ENCODE results near the gene PCGF1.
"Not testable (repeated sequence)": the region's sequence is repeated elsewhere in the genome, so short reads cannot be mapped to it uniquely, and the experiment has no call there.

PCGF1 gene

DNA sequence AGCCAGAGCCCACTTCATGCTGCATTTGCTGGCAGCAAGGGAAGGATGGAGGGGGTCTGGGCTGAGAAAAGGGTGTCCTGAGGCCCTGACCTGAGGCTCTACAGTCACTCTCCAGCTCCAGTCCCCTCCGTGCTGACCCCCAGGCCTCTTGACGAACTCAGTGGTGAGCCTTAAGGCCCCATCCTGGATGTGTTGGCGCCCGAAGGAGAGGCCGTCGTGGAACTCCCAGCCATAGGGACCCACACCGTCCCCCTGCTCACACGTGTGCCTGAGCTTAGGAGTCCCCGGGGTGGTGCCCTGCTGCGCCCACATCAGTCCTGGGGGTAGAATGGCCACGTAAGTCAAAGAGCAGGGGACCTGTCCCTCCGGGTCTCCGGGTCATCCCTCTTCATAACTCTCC is 43.1 kb downstream of the PCGF1 start:
- Histone ChIP-seq H3K4me1 (ENCODE audit: control insufficient read depth, insufficient read depth, low read length) (peaks cover 15% of the 10 kb centered on the region), H3K4me3 (ENCODE audit: low read length in 2 of 2) (peak overlapping the region; percentile 85 to 87), H3K9ac (ENCODE audit: low read length in 2 of 2) (peak overlapping the region; percentile 83 to 85), H3K9me3 (ENCODE audit: control insufficient read depth in 2 of 2, low read length in 2 of 2) (no peaks in the 10 kb centered on the region), H3K36me3 (ENCODE audit: control insufficient read depth in 2 of 2, insufficient read depth in 2 of 2, low read length in 2 of 2) (peaks cover 5 to 17% of the 10 kb centered on the region in 2 donors), H3K27me3 (ENCODE audit: control insufficient read depth in 1 of 2, insufficient read depth in 2 of 2, low read length in 2 of 2) (no peaks in the 10 kb centered on the region), H3K27ac (ENCODE audit: low read length) (peak overlapping the region; percentile 62)

DNA sequence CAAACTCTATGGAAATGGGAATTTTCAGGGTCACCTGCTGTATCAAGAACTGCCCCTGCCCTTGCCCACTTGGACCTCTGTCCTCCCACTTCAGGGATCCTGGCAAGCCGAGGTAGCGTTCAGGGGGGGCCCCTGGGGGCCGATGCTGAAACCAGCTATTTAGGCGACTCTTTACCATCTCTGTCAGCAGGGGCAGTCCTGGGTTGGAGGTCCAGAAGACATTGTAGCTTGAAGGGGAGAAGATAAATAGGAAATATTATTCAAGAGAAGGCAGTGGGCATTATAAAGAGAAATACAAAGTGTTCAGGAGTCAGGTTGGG is 44.7 kb downstream of the PCGF1 start:
- no peaks in the 10 kb centered on the region for H3K9me3 ChIP-seq (ENCODE audit: control insufficient read depth in 2 of 2, low read length in 2 of 2)
- peaks cover 5 to 17% of the 10 kb centered on the region in 2 donors for H3K36me3 ChIP-seq (ENCODE audit: control insufficient read depth in 2 of 2, insufficient read depth in 2 of 2, low read length in 2 of 2)
- no peak overlapping the region for H3K9ac ChIP-seq (ENCODE audit: low read length in 2 of 2)
- H3K27me3 ChIP-seq (ENCODE audit: control insufficient read depth in 1 of 2, insufficient read depth in 2 of 2, low read length in 2 of 2) = no peaks in the 10 kb centered on the region
- H3K27ac ChIP-seq (ENCODE audit: low read length) = no peak overlapping the region
- no peak overlapping the region for H3K4me3 ChIP-seq (ENCODE audit: low read length in 2 of 2)
- H3K4me1 ChIP-seq (ENCODE audit: control insufficient read depth, insufficient read depth, low read length) = peaks cover 23% of the 10 kb centered on the region

DNA sequence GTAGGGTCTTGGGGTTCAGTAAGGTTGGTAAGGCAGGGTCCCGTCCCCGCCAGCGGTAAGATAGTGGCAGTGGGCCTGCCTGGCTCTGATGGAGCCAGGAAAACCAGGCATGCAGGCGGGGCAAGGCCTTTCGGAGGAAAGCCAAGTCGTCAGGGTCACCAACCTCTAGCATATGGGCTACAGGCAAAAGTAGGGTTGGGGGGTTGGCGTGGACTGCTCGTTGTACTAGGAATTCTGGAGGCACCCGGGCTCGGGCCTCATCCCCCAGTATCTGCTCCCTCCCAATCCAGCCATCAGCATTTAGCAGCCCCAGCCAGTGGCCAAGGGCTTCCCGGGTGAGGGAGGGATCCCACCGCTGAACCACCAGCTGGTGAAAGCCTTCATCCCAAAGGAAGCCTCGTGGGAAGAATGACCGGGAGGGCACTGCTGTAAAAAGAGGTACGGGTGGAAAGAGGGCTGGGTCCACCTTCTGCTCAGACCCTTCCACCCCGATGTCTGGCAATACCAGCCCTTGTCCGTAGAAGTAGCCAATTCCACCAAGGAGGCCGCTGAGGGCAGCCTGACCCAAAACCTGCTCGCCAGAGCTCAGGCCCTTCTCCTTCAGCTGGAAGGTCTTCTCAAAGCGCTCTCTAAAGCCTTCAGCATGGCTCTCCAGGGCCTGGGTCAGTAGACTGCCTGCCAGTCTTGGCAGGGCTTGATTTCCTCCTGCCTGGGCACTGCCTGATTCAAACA is 45.3 kb downstream of the PCGF1 start:
- Histone ChIP-seq H3K36me3 (ENCODE audit: control insufficient read depth in 2 of 2, insufficient read depth in 2 of 2, low read length in 2 of 2) (peaks cover 5 to 17% of the 10 kb centered on the region in 2 donors), H3K4me1 (ENCODE audit: control insufficient read depth, insufficient read depth, low read length) (peaks cover 27% of the 10 kb centered on the region), H3K4me3 (ENCODE audit: low read length in 2 of 2) (no peak overlapping the region), H3K27me3 (ENCODE audit: control insufficient read depth in 1 of 2, insufficient read depth in 2 of 2, low read length in 2 of 2) (no peaks in the 10 kb centered on the region), H3K9ac (ENCODE audit: low read length in 2 of 2) (no peak overlapping the region), H3K9me3 (ENCODE audit: control insufficient read depth in 2 of 2, low read length in 2 of 2) (no peaks in the 10 kb centered on the region), H3K27ac (ENCODE audit: low read length) (no peak overlapping the region)

GRCh38 chr2:74461187-74462053 is 46.1 kb downstream of the PCGF1 start:
- Histone ChIP-seq H3K36me3 (ENCODE audit: control insufficient read depth in 2 of 2, insufficient read depth in 2 of 2, low read length in 2 of 2) (peaks cover 5 to 17% of the 10 kb centered on the region in 2 donors), H3K27ac (ENCODE audit: low read length) (no peak overlapping the region), H3K27me3 (ENCODE audit: control insufficient read depth in 1 of 2, insufficient read depth in 2 of 2, low read length in 2 of 2) (no peaks in the 10 kb centered on the region), H3K9ac (ENCODE audit: low read length in 2 of 2) (no peak overlapping the region), H3K9me3 (ENCODE audit: control insufficient read depth in 2 of 2, low read length in 2 of 2) (no peaks in the 10 kb centered on the region), H3K4me1 (ENCODE audit: control insufficient read depth, insufficient read depth, low read length) (peaks cover 34% of the 10 kb centered on the region), H3K4me3 (ENCODE audit: low read length in 2 of 2) (no peak overlapping the region)

- H3K4me3 ChIP-seq (ENCODE audit: low read length in 2 of 2); H3K9me3 ChIP-seq (ENCODE audit: control insufficient read depth in 2 of 2, low read length in 2 of 2); H3K27ac ChIP-seq (ENCODE audit: low read length); H3K9ac ChIP-seq (ENCODE audit: low read length in 2 of 2); H3K27me3 ChIP-seq (ENCODE audit: control insufficient read depth in 1 of 2, insufficient read depth in 2 of 2, low read length in 2 of 2): not testable (repeated sequence)
- Histone ChIP-seq H3K4me1 (ENCODE audit: control insufficient read depth, insufficient read depth, low read length) (peaks cover 41% of the 10 kb centered on the region), H3K36me3 (ENCODE audit: control insufficient read depth in 2 of 2, insufficient read depth in 2 of 2, low read length in 2 of 2) (peaks cover 5 to 17% of the 10 kb centered on the region in 2 donors)
These were observed 47.3 kb downstream of the PCGF1 start for GRCh38 chr2:74460187-74460586.

GRCh38 chr2:74459503-74460118 is 47.9 kb downstream of the PCGF1 start:
- H3K4me3 ChIP-seq (ENCODE audit: low read length in 2 of 2); H3K9me3 ChIP-seq (ENCODE audit: control insufficient read depth in 2 of 2, low read length in 2 of 2); H3K9ac ChIP-seq (ENCODE audit: low read length in 2 of 2); H3K27ac ChIP-seq (ENCODE audit: low read length); H3K27me3 ChIP-seq (ENCODE audit: control insufficient read depth in 1 of 2, insufficient read depth in 2 of 2, low read length in 2 of 2): not testable (repeated sequence)
- Histone ChIP-seq H3K4me1 (ENCODE audit: control insufficient read depth, insufficient read depth, low read length) (peaks cover 42% of the 10 kb centered on the region), H3K36me3 (ENCODE audit: control insufficient read depth in 2 of 2, insufficient read depth in 2 of 2, low read length in 2 of 2) (peaks cover 5 to 17% of the 10 kb centered on the region in 2 donors)

DNA sequence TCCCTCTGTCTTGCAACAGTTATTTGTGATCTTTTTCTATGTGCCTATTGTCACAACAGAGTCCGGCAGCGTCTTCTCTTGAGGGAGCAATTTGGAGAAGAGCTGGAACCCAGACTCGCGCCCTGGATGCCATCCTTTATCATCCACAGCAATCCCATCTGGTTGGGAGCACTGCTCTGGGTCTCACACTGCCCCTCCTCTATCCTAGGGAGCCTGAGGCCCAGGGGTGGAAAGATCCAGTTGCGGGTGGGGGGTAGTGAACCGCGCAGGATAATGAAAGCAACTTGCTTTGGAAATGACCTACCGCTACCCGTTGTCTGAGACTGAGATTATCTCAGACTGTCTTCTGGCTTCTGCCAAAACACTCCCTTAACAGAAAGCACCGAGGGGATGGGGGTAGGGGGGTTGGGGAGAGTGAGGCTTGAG is 48.5 kb downstream of the PCGF1 start:
- no peaks in the 10 kb centered on the region for H3K27me3 ChIP-seq (ENCODE audit: control insufficient read depth in 1 of 2, insufficient read depth in 2 of 2, low read length in 2 of 2)
- no peaks in the 10 kb centered on the region for H3K9me3 ChIP-seq (ENCODE audit: control insufficient read depth in 2 of 2, low read length in 2 of 2)
- peaks cover 40% of the 10 kb centered on the region for H3K4me1 ChIP-seq (ENCODE audit: control insufficient read depth, insufficient read depth, low read length)
- peak overlapping the region; percentile 94 to 95 for H3K4me3 ChIP-seq (ENCODE audit: low read length in 2 of 2)
- H3K36me3 ChIP-seq (ENCODE audit: control insufficient read depth in 2 of 2, insufficient read depth in 2 of 2, low read length in 2 of 2) = peaks cover 5 to 17% of the 10 kb centered on the region in 2 donors
- H3K9ac ChIP-seq (ENCODE audit: low read length in 2 of 2) = peak overlapping the region; percentile 85 to 91
- peak overlapping the region; percentile 95 for H3K27ac ChIP-seq (ENCODE audit: low read length)

DNA sequence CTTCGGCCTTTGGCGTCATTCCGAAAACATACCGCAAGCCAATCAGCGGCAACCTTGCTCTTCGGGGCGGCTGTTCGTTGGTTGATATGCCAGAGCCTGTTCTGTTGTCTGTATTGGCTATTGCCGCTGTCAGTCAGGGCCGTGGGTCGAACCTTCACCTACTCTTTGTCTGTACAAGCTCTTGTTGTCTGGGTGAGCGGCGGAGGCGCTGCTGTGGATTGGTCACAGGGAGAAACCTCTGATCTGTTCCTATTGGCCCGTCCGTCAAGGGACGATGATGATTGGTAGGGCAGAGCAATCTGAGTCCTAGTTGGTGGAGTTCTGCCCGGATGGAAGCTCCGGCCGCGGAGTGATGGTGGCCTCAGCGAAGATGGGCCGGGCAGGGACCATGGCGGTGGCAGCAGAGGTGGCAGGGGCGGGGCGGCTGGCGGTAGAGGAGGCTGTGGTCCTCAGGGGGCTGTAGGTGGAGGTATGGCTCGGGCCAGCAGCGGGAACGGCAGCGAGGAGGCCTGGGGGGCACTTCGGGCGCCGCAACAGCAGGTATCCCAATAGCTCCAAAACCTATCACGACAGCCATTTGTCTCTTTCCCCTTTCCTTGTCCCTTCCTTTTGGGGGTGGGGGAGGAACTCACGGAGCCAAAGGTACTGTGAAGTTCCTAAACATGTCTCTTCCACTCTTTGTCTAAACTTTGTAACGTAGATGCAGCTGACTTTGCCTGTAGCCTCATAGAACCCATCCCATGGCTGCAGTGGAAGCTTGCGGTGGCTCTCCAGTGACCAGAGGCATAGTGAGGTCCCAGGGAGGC is 49.2 kb downstream of the PCGF1 start, which contains the start of gene WBP1:
WBP1 (plus strand) TSS at position 307 of the 806 bp plus-strand sequence; CDS start at position 472, 165 bp downstream.
- H3K27me3 ChIP-seq (ENCODE audit: control insufficient read depth in 1 of 2, insufficient read depth in 2 of 2, low read length in 2 of 2) = no peaks in the 10 kb centered on the region
- no peaks in the 10 kb centered on the region for H3K9me3 ChIP-seq (ENCODE audit: control insufficient read depth in 2 of 2, low read length in 2 of 2)
- peak within 1 kb of the TSS; percentile 95 for H3K27ac ChIP-seq (ENCODE audit: low read length)
- peaks cover 40% of the 10 kb centered on the region for H3K4me1 ChIP-seq (ENCODE audit: control insufficient read depth, insufficient read depth, low read length)
- peak within 1 kb of the TSS; percentile 85 to 92 for H3K9ac ChIP-seq (ENCODE audit: low read length in 2 of 2)
- H3K36me3 ChIP-seq (ENCODE audit: control insufficient read depth in 2 of 2, insufficient read depth in 2 of 2, low read length in 2 of 2) = peaks cover 5 to 17% of the 10 kb centered on the region in 2 donors
- peak within 1 kb of the TSS; percentile 95 to 97 for H3K4me3 ChIP-seq (ENCODE audit: low read length in 2 of 2)

DNA sequence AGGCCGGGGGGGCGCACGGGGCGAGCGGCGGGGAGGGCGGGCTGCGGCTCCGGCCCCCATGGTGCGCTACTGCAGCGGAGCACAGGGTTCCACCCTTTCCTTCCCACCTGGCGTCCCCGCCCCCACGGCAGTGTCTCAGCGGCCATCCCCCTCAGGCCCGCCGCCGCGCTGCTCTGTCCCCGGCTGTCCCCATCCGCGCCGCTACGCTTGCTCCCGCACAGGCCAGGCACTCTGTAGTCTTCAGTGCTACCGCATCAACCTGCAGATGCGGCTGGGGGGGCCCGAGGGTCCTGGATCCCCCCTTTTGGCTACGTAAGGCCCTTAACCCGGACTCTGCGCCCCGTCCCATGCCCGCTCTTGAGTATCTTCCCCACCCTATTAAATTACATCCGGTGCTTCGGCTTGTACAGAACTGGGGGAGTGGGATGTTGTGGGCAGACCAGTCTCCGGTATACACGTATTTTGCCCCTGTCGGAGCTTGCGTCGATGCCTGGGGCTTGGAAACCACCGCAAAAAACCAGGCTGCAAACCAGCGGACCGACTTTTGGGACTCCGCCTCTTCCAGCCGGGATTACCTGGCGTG is 49.9 kb downstream of the PCGF1 start:
- Histone ChIP-seq H3K27me3 (ENCODE audit: control insufficient read depth in 1 of 2, insufficient read depth in 2 of 2, low read length in 2 of 2) (peaks cover 0 to 4% of the 10 kb centered on the region in 2 donors), H3K27ac (ENCODE audit: low read length) (peak overlapping the region; percentile 95), H3K36me3 (ENCODE audit: control insufficient read depth in 2 of 2, insufficient read depth in 2 of 2, low read length in 2 of 2) (peaks cover 3 to 11% of the 10 kb centered on the region in 2 donors), H3K4me3 (ENCODE audit: low read length in 2 of 2) (peak overlapping the region; percentile 95 to 97), H3K9ac (ENCODE audit: low read length in 2 of 2) (peak overlapping the region; percentile 84 to 92), H3K4me1 (ENCODE audit: control insufficient read depth, insufficient read depth, low read length) (peaks cover 40% of the 10 kb centered on the region), H3K9me3 (ENCODE audit: control insufficient read depth in 2 of 2, low read length in 2 of 2) (no peaks in the 10 kb centered on the region)

Data from stomach smooth muscle (tissue), 2 donors.